Measurements from ENCODE around the gene TDRD9.
A peak's percentile ranks its signal among the peaks of the same experiment; 100 is the strongest.
"Not testable (repeated sequence)": the region's sequence is repeated elsewhere in the genome, so short reads cannot be mapped to it uniquely, and the experiment has no call there.

Gene TDRD9

DNA sequence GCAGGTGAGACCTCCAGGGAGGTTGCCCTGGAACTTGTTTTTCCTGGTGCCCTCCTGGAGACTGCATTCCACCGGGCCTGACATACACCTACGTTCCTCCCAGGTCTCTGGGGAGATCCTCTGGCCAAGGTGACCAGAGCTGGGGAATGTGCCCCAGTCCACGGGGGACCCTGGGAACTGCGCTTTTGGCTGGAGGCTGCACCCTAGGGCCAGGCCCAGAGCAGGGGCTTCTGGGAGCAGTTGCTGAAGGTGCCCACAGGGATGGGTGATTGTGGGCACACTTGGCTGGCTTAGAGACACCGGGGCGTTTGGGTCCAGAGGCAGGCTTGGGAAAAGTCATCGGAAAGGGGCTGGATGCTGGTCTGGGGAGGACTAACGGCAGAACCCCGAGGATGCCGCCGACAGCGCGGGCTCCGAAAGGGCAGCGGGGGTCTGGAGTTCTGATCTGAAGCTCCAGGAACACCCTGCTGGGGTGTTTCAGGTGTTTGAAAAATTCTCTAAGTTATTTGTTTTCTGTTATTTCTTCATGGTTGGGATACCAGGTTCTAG is 36.5 kb upstream of the TDRD9 start:
- DNase-seq, result no peak

DNA sequence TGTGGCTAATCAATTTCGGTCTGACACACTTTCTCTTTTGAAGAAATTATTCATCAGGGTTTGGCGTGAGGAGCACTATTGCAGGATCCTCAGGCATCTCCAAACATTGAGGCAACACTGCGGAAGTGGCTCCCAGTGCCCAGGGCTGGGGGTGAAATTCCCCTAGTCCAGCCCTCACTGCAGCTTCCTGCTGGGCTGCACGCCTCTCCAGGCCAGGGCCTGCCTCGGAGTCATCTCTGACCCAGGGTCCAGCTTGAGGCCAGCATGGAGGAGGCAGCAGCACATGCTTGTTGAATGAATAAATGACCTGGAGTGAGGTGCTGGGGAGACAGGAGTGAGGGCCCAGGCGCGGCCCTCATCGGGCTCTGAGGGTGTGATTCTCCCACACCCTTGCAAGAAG is 36.0 kb upstream of the TDRD9 start:
- DNase-seq, result no peak

- no peak for DNase-seq
Measured at GRCh38 chr14:103894034-103894722, 34.1 kb upstream of the TDRD9 start.

- DNase-seq, result no peak
Measured at GRCh38 chr14:103894723-103895059, 33.6 kb upstream of the TDRD9 start.

DNA sequence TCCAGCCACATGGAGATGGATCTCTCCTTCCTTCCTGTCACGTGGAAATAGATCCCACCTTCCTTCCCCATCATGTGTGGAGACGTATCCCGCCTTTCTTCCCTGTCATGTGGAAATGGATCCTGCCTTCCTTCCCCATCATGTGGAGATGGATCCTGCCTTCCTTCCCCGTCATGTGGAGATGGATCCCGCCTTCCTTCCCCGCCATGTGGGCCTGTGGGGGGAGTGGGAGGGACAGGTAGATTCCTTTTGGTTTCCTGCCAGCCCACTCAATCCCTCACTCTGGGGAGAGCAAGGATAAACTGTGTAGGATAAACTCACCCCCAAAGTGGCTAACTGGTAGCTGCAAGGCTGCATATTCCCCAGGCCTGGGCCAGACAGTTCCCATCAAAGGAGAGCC is 31.7 kb upstream of the TDRD9 start:
- DNase-seq, result no peak

GRCh38 chr14:103897075-103897947 is 30.9 kb upstream of the TDRD9 start:
- no peak for DNase-seq

DNA sequence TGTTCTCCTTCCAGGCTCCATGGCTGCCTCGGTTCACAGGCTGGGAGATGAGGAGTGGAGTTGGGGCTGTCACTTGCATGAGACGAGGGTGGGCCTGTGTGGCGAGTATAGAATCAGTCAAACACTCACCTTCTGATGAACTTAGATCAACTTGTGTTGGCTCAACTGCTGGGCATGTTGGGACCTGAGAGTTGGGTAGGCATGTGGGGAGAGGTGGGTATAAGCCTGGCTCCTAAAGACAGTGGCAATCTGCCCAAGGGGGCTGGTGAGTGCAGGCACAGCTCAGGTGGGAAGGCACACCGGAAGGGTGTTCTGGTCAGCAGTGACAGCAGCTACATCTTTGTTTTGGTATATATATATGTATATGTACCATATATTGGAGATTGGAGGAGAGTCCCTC is 30.1 kb upstream of the TDRD9 start:
- DNase-seq, result no peak

- DNase-seq, result no peak
Measured at GRCh38 chr14:103898711-103899110, 29.5 kb upstream of the TDRD9 start.

DNA sequence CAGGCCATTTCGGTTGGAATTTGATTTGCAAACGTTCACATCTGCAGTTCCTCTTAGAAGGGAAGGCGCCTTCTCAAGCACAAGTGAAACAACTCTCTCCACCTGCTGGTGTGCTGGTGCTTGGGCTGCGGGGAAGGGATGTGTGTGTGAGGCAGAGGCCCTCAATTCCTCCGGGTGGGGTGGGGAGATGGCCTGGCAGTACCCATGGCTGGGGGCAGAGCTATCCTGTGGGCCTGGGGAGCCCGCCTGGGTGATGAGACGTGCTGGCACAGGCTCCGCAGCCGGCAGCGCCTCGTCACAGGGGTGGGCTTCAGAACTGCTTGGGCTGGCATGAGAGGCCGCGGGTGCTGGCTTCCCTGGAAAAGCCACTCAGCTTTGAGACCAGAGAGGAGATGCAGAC is 28.9 kb upstream of the TDRD9 start:
- no peak for DNase-seq

GRCh38 chr14:103899833-103900232 is 28.4 kb upstream of the TDRD9 start:
- DNase-seq, result no peak

DNA sequence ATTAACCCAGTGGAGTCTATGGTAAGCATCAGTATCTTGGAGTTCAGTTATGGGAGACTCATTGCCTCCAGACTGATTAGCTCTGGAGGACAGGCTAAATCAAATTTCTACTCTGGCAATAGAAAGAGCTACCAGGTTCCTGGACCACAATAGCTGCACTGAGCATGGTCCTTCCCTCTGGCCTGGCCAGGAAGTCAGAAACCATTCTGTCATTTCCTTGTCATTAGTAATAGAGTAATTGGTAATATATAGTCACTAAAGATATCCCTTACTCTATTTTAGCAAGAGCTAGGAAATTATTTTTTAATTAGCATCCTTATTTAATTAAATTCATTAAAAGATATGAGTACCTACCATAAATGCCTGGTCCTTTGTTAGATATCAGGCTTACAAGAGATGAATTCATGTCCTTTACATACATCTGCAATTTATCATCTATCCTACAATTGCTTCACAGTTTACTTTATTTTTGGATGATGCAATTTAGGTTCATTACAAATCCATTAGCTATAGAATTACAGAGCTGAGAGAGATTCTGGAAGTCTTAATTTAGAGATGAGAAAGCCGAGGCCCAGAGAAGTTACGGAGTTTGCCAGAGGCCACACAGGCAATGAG is 23.7 kb upstream of the TDRD9 start:
- no peak for DNase-seq

- peak; percentile 22 for DNase-seq
Measured at GRCh38 chr14:103905842-103906456, 22.3 kb upstream of the TDRD9 start.

- peak; percentile 32 for DNase-seq
Measured at GRCh38 chr14:103908580-103908979, 19.7 kb upstream of the TDRD9 start.

- DNase-seq, result no peak
Measured at GRCh38 chr14:103909531-103910261, 18.6 kb upstream of the TDRD9 start.

- DNase-seq, result peak; percentile 81
Measured at GRCh38 chr14:103910262-103910935, 17.9 kb upstream of the TDRD9 start.

GRCh38 chr14:103910984-103911383 is 17.3 kb upstream of the TDRD9 start:
- DNase-seq, result no peak

- no peak for DNase-seq
Measured at GRCh38 chr14:103915616-103916015, 12.6 kb upstream of the TDRD9 start.

DNA sequence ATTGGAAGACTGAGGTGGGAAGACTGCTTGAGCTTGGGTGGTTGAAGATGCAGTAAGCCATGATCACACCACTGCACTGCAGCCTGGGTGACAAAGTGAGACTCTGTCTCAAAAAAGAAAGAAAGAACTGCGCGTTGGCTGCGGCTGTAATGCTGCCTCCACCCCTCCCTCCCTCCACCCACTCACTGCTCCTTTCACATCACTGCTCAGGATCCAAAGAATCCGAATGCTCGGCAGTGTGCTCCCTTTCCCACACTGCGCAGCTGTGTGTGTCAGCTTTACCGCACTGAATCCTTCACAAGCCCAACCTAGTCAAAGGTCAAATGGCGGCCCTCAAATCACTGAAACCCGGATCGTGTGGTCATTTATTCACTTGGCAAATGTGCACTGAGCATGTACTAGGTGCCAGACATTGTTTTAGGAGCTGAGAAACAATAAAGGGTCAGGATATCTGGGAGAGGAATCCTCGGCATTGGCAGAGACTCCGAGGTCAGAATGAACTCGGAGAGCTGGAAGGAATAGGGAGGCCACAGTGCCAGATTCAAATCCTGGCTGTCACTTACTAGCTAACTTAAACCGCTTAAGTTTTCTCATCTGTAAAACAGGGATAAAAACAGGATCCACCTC is 11.5 kb upstream of the TDRD9 start:
- no peak for DNase-seq

DNA sequence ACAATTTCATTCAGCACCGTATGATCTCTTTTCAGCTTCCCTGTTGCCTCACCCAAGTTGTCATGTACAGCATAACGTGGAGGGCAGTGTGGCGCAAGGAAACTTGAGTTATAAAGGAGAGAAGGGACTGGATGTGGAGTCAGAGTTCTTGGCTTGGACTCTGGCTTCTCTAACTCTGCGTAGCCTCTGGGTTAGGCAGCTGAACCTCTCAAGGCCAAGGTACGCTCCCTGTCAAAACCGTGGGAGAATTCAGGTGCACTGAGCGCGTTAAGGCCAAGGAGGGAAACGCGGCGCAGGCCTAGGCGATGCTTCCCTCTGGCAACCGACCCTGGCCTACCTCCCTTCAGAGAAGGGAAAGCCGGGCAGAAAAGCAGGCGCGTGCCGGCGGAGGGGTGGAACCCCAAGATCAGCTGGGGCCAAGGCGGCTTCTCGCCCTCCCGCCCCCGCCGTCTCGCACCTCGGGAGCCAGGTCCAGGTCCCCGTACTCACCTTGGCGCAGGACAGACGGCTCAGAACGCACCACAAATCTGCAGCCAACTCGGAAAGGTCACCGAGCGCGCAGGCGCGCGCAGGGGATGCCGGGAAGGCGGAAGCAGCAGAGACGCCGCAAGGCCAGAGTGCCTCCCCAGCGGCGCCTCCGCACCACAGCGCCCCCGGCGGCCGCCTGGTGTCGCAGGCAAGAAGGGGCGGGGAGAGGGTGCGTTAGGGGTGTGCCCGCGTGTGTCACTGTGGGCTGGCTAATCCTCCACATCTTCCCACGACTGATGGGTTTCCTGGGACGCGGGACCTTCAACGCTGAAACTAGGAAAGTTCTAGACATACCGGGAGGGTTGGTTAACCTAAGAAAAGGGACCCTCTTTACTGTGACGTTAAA is 7.0 kb upstream of the TDRD9 start:
- peak; percentile 97 for DNase-seq

DNA sequence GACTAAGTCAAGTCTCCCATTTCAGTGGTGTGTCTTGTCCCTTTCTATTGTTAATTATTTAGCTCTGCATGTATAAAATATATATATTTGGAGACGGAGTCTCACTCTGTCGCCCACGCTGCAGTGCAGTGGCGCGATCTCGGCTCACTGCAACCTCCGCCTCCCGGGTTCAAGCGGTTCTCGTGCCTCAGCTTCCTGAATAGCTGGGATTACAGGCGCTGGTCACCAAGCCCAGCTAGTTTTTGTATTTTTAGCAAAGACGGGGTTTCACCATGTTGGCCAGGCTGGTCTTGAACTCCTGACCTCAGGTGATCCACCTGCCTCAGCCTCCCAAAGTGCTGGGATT is 6.4 kb upstream of the TDRD9 start:
- DNase-seq, result not testable (repeated sequence)

DNA sequence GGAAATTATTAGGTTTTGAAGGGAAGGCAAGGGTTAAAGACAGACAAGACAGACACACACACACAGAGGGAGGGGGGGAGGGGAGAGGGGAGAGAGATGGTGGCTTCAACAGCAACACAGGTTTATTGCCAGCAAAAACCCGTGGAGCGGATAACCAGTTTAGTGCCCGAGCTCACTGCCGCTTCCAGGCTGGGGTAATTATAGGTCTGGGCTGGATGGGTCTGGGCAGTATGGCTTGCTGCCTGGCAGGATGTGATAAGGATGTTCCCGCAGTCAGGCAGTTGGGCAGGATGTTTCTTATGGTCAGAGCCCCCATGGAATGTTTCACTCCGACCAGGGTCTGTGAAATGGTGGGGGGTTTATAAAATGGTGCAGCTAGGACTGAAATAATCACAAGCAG is 4.4 kb upstream of the TDRD9 start:
- no peak for DNase-seq

All from activated CD4-positive, alpha-beta T cell treated with anti-CD3 and anti-CD28 coated beads, Interleukin-10, Interleukin-2, amounts not matched to agents 100 ng/mL and 50 ng/mL, durations not matched to agents 16 hours and 8 hours (primary cell).